ENCODE measurements around the gene KANK3.

Gene KANK3

GRCh38 chr19:8337728-8338127 is 5.3 kb downstream of the KANK3 start:
- TF ChIP-seq CTCF (IDR thresholded peaks at IDR 0.05; ENCODE audit: control insufficient read depth, extremely low read depth, insufficient read depth) = no peak
- no peak overlapping the region for H3K4me3 ChIP-seq (ENCODE audit: low read depth, low read length)
- no peak for DNase-seq (ENCODE audit: low read depth)

GRCh38 chr19:8336660-8337059 is 6.4 kb downstream of the KANK3 start:
- DNase-seq (ENCODE audit: low read depth) = no peak
- TF ChIP-seq CTCF (IDR thresholded peaks at IDR 0.05; ENCODE audit: control insufficient read depth, extremely low read depth, insufficient read depth) = no peak
- H3K4me3 ChIP-seq (ENCODE audit: low read depth, low read length) = no peak overlapping the region

- no peak for TF ChIP-seq CTCF (IDR thresholded peaks at IDR 0.05; ENCODE audit: control insufficient read depth, extremely low read depth, insufficient read depth)
- no peak for DNase-seq (ENCODE audit: low read depth)
- H3K4me3 ChIP-seq (ENCODE audit: low read depth, low read length) = no peak overlapping the region
These were observed 6.9 kb downstream of the KANK3 start for GRCh38 chr19:8336072-8336569.

GRCh38 chr19:8335343-8336071 is 7.6 kb downstream of the KANK3 start:
- DNase-seq (ENCODE audit: low read depth) = no peak
- peak overlapping the region; percentile 25 for H3K4me3 ChIP-seq (ENCODE audit: low read depth, low read length)
- TF ChIP-seq CTCF (IDR thresholded peaks at IDR 0.05; ENCODE audit: control insufficient read depth, extremely low read depth, insufficient read depth) = peak; percentile 18; the same call in 1 of the 2 replicates

- peak overlapping the region; percentile 44 for H3K4me3 ChIP-seq (ENCODE audit: low read depth, low read length)
- peak; percentile 64 for DNase-seq (ENCODE audit: low read depth)
- TF ChIP-seq CTCF (IDR thresholded peaks at IDR 0.05; ENCODE audit: control insufficient read depth, extremely low read depth, insufficient read depth) = no peak
These were observed 8.4 kb downstream of the KANK3 start for GRCh38 chr19:8334458-8335342.

GRCh38 chr19:8333767-8334457 is 9.2 kb downstream of the KANK3 start:
- DNase-seq (ENCODE audit: low read depth) = no peak
- H3K4me3 ChIP-seq (ENCODE audit: low read depth, low read length) = peak overlapping the region; percentile 44
- no peak for TF ChIP-seq CTCF (IDR thresholded peaks at IDR 0.05; ENCODE audit: control insufficient read depth, extremely low read depth, insufficient read depth)

Measured in LNCaP clone FGC (cell line).